ENCODE results near the gene ATP2C2.
"Not testable (repeated sequence)": the region's sequence is repeated elsewhere in the genome, so short reads cannot be mapped to it uniquely, and the experiment has no call there.

ATP2C2 gene

GRCh38 chr16:84367750-84368307 lies 509 bp upstream of the ATP2C2 start:
- DNase-seq (ENCODE audit: low spot score) = no peak

GRCh38 chr16:84369105-84369504 lies 767 bp downstream of the ATP2C2 start:
- no peak for DNase-seq (ENCODE audit: low spot score)

DNA sequence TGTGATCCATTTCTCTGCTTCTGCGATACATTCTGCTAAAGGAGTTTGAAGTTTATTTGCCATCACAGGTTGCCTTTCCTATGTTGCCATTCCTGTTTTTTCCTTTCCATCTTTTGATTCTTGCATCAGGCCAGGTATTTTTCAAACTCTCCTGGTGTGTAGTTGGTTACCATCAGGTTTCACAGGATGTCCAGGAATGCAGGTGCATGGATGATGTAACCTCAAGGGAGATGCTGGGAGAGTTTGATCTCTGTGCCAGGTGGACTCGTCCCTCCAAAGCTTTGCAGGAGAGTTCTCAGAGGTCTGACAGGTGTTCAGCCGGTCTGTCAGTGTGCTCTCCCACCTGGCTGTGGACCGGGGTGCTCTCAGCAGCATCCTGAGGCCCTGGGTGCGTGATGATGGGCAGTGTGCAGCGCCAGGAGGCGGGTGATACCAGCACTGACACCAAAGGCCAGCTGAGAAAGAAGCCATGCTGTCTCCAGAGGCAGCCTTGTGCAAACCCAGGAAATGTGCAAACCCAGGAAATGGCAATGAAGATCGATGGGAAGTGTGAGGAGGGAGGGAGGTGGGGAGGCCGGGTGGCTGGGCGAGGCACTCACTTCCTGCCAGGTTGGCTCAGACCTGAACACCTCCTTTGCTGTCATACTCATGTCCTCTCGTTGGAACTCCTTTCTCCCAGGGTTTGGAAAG lies 1.7 kb downstream of the ATP2C2 start:
- peak; percentile 70 for DNase-seq (ENCODE audit: low spot score)

DNA sequence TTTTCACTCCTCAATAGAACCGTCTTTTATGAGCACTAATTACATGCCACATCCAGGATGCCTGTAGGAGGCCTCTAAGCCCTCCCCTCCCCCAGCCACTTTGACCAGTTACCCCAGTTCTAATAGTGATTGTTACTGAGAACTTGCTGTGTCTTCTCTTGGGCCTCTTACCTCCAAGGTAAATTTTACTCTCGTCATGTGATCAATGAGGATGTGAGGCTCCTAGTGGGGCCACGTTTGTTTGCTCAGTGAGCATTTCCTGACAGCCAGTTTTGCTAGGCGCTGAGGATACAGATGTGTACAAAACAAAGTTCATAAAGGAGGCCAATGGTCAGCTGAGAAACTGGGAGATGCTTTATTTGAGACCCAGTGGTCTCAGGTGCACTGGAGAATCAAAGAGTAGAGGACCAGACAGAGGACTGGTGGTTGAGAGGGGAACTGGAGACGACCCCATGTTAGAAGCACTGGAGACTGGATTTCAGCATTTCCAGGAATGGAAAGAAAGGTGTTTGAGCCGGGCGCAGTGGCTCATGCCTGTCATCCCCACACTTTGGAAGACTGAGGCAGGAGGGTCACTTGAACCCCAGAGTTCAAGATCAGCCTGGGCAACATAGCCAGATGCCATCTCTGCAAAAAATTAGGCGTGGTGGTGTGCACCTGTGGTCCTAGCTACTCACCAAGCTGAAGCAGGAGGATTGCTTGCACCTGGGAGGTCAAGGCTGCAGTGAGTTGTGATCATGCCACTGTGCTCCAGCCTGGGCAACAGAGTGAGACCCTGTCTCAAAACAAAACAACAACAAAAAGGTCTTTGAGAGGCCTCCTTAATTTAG lies 2.6 kb downstream of the ATP2C2 start:
- DNase-seq (ENCODE audit: low spot score) = no peak

GRCh38 chr16:84371553-84371865 lies 3.2 kb downstream of the ATP2C2 start:
- no peak for DNase-seq (ENCODE audit: low spot score)

DNA sequence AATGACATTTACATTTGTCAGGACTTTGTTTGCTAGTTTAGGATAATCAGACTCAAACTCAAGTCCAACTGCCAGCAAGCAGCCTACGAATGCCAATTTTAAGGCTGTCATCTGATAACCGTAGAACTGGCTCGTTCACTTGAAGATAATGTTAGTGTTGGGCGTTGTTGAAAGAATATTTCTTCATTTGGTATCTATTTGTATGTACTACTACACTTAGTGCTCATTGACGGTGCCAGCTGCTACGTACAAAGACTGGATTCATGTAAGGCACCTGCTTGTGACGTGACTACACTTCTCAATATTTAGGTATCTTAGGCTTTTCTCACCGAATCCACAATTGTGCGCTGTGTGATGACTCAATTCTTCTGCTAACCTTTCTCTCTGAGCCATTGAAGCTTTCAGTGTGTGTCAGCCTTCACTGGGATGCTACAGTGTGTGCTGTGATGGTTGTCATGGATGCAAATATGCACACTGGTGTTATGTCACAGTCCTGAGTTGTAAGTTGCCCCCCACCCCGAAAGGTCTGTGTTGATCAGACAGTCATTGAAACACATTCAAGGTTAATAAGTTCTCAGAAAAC lies 5.7 kb downstream of the ATP2C2 start:
- DNase-seq (ENCODE audit: low spot score) = no peak

- DNase-seq (ENCODE audit: low spot score) = no peak
Observed at GRCh38 chr16:84378099-84378498, 9.8 kb downstream of the ATP2C2 start.

GRCh38 chr16:84378567-84378966 lies 10.2 kb downstream of the ATP2C2 start:
- no peak for DNase-seq (ENCODE audit: low spot score)

DNA sequence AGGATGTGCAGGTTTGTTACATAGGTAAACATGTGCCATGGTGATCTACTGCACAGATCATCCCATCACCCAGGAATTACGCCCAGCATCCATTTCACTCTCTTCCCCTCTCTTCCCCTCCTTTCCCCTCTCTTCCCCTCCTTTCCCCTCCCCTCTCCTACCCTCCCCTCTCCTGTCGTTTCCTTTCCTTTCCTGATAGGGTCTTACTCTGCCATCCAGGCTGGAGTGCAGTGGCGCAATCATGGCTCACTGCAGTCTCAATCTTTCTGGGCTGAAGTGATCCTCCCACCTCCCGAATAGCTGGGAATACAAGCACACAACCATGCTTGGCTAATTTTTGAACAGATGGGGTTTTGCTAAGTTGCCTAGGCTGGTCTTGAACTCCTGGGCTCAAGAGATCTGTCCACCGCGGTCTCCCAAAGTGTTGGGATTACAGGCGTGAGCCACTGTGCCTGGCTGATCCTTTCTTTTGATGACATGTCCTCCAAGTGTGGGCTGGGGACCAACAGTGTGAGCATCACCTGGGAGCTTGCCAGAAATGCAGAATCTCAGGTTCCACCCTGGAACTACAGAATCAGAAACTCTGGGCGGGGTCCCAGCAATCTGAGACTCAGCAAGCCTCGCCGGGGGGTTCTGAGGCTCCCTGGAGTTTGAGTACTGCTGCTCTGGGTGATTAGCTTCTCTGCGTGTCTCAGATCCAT lies 10.8 kb downstream of the ATP2C2 start:
- DNase-seq (ENCODE audit: low spot score) = no peak

DNA sequence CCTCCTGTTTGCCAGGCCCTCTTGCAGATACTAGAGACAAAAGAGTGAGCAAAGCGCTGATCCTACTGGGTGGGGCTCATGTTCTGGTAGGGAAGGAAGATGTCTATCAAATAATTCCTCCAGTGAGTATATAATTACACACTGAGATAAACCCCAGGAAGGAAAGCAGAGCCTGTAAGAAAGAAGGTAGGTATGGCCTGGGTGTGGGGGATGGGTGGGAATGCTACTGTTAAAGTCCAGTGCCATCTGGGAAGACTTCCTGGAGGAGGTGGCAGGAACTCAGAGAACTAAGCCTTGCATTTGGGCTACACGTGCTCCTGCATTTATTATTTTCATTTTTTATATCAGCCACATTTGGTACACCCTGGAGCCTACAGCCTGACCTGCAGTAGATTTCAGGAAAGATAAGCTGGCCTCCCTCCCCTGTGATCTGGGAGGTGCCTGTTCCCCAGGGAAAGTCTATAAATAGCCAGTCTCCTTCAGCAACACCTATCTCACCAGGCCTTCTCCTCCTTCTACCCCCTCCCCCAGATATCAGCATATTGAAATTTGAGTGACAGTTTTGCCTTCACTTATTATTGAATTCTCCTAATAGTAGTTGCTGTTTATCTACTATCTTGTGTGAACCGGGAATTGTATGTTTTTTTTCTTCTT lies 11.5 kb downstream of the ATP2C2 start:
- no peak for DNase-seq (ENCODE audit: low spot score)

DNA sequence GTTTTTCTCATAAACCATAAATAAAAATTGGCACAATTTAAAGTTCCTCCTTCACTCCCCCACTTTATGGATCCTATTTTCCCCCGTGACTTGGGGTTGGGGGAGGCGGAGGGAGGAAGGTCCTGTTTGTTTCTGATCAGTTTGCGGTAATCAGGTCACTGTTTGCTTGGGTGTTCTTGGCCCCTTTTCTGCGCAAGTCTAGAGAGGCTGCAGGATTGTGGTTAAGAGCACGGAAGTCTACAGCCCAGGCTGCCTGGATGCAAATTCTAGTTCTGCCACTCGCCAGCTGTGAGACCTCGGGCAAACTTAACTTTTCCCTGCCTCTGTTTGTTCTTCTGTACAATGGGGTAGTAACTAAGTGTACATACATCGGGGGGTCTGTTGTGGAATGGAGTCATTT lies 12.1 kb downstream of the ATP2C2 start:
- DNase-seq (ENCODE audit: low spot score) = no peak

GRCh38 chr16:84382396-84382795 lies 14.1 kb downstream of the ATP2C2 start:
- no peak for DNase-seq (ENCODE audit: low spot score)

DNA sequence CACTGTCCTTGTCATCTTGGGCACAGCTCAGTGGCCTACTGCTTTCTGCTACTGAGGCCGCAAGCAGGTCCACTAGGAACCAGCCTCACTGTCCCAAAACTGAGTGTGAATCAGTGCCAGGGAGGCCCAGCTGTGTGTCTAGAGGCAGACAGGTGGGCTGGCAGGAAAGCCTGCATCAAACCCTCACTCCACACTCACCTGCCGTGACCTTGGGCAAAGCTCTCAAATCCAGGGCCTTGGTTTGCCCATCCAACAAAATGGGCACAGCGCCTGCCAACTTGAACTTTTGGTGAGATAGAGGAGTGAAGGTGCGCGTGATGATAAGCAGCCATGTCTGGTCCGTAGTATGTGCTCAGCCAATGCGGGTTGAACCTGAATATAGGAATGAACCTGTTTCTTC lies 14.8 kb downstream of the ATP2C2 start:
- no peak for DNase-seq (ENCODE audit: low spot score)

DNA sequence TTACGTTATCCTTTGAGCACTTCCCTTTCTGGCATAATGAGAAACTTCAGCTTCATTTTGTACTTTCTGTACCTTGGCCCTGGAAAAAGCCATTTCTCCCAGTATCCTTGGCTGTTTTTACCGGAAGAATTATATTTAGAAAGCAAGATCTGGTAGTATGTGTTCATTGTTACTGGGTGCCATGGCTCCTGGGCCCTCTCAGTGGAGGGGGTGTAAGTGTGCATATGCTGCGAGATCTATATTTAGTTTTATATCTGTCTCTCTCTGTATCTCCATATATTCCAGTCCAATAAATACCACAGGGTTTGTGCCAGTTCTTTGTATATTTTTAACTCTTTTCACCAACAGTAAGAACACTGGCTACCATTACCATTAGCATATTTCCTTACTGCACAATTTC lies 17.7 kb downstream of the ATP2C2 start:
- DNase-seq (ENCODE audit: low spot score) = no peak

- DNase-seq (ENCODE audit: low spot score) = no peak
Observed at GRCh38 chr16:84387021-84387420, 18.7 kb downstream of the ATP2C2 start.

GRCh38 chr16:84390131-84390785 lies 21.9 kb downstream of the ATP2C2 start:
- DNase-seq (ENCODE audit: low spot score) = no peak

DNA sequence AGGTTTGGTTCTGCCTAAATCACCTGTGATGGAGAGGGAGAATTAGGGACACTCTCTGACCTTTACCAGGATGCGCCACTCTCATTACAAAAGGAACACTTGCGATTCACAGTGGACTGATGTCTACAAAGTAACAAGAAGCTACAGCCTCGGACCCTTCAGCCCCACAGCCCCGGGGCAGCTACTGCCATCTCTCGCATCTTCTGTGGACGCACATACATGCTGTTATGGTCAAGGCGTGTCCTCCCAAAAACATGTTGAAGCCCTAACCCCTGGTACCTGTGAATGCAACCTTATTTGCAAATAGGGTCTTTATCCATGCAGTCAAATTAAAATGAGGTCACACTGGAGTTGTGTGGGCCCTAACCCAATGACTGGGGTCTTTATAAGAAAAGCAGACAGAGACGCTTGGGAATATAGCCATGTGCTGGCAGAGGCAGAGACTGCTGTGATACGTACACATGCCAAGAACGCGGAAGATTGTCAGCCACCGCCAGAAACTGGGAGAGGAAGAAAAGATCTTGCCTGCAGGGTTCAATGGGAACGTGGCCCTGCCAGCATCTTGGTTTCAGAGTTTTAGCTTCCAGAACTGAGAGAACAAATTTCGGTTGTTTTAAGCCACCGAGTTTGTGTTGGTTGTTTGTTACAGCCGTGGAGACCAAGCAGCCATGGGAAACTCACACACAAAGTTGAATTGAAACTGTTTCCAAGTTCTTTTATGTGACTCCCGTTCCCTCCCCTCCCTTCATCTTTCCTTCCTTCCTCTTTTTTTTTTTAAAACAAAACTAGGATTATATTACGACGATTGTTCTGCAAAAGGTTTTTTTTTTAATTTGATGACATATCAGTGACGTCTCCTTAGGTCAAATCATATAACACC lies 23.1 kb downstream of the ATP2C2 start:
- no peak for DNase-seq (ENCODE audit: low spot score)

GRCh38 chr16:84392031-84392360 lies 23.7 kb downstream of the ATP2C2 start:
- DNase-seq (ENCODE audit: low spot score) = no peak

- not testable (repeated sequence) for DNase-seq (ENCODE audit: low spot score)
Observed at GRCh38 chr16:84396082-84396481, 27.7 kb downstream of the ATP2C2 start.

GRCh38 chr16:84396537-84397008 lies 28.2 kb downstream of the ATP2C2 start:
- no peak for DNase-seq (ENCODE audit: low spot score)

Data from SW480 (cell line).